GM11168 (cell line): Measurements from ENCODE around the gene ANKRD34C.

Experiments
- in situ Hi-C: fragments of 300-500 bp; cut with MboI; formaldehyde crosslinking; loops from one replicate; pipeline ENCODE4 v1.12.0; 2022; ENCODE audit warnings: low sequenced_read_pairs; ENCODE audit not compliant: unreplicated experiment

The ANKRD34C gene

GRCh38 chr15:79282371-79283251 is at the start of gene ANKRD34C:
TSS of gene ANKRD34C (plus strand) at chr15:79282722. CDS start at chr15:79293285, 10,563 bp downstream.
- in situ Hi-C loops: no loop called here

GRCh38 chr15:79233236-79233635 is 49.3 kb upstream of the ANKRD34C start:
- in situ Hi-C loops: no loop called here

- in situ Hi-C loops: no loop called here
Measured at GRCh38 chr15:79240036-79240435, 42.5 kb upstream of the ANKRD34C start.

- in situ Hi-C loops: no loop called here
Measured at GRCh38 chr15:79243723-79244122, 38.8 kb upstream of the ANKRD34C start.

GRCh38 chr15:79244876-79245275 is 37.6 kb upstream of the ANKRD34C start:
- in situ Hi-C loops: no loop called here

GRCh38 chr15:79248183-79248582 is 34.3 kb upstream of the ANKRD34C start:
- in situ Hi-C loops: no loop called here

GRCh38 chr15:79257454-79257853 is 25.1 kb upstream of the ANKRD34C start:
- in situ Hi-C loops: no loop called here

- in situ Hi-C loops: no loop called here
Measured at GRCh38 chr15:79261836-79262235, 20.7 kb upstream of the ANKRD34C start.

- in situ Hi-C loops: no loop called here
Measured at GRCh38 chr15:79265167-79265566, 17.4 kb upstream of the ANKRD34C start.

- in situ Hi-C loops: no loop called here
Measured at GRCh38 chr15:79265987-79266579, 16.4 kb upstream of the ANKRD34C start.

GRCh38 chr15:79283252-79284048 is 928 bp downstream of the ANKRD34C start:
- in situ Hi-C loops: no loop called here

- in situ Hi-C loops: no loop called here
Measured at GRCh38 chr15:79290642-79291275, 8.2 kb downstream of the ANKRD34C start.

GRCh38 chr15:79292011-79292410 is 9.5 kb downstream of the ANKRD34C start:
- in situ Hi-C loops: no loop called here

- in situ Hi-C loops: no loop called here
Measured at GRCh38 chr15:79294075-79294474, 11.6 kb downstream of the ANKRD34C start.

GRCh38 chr15:79296583-79296982 is 14.1 kb downstream of the ANKRD34C start:
- in situ Hi-C loops: no loop called here

GRCh38 chr15:79299126-79299840 is 16.8 kb downstream of the ANKRD34C start:
- in situ Hi-C loops: no loop called here

GRCh38 chr15:79299841-79300235 is 17.3 kb downstream of the ANKRD34C start:
- in situ Hi-C loops: no loop called here

- in situ Hi-C loops: no loop called here
Measured at GRCh38 chr15:79307251-79307650, 24.7 kb downstream of the ANKRD34C start.

GRCh38 chr15:79308874-79309273 is 26.4 kb downstream of the ANKRD34C start:
- in situ Hi-C loops: no loop called here

- in situ Hi-C loops: no loop called here
Measured at GRCh38 chr15:79310612-79310984, 28.1 kb downstream of the ANKRD34C start.
